Heart left ventricle (tissue), 13 donors: ENCODE data around the gene GNG8.

Experiments
- POLR2A ChIP-seq, 2 donors: fragments of 450-650 bp; IDR thresholded peaks; one replicate each; pipeline ENCODE4 v1.6.1; 2017; ENCODE audit warnings: antibody characterized with exemption in 2 of 2, mild to moderate bottlenecking in 2 of 2, moderate library complexity in 2 of 2
- TF ChIP-seq, protein P1 (sequence below), 12 donors: fragments of 200-600 bp; sonication (generic) in 4 of 12; IDR thresholded peaks; one replicate each; pipeline versions ENCODE4 v1.5.0 to v1.8.0; 2018 to 2022; ENCODE audit warnings: antibody characterized with exemption in 12 of 12, mild to moderate bottlenecking in 5 of 12
- donor health status: ischemic (EF 13 %, LVEDD 7.1; RV severe dilation, severe dysfunction).
- donor health status: DM: no; HTN: yes; CAD: no.
- donor health status: DM: no; HTN: no; CAD: no.
- donor health status: ischemic (EF 25% LVEDD 6.9; RV normal size, moderate dysfunction).
- donor health status: ischemic (EF 25% LVEDD 5.7; RV mildly dilated, moderate dysfunction).
- donor health status: ischemic (EF 35%, LVEDD 5.7; RV mildly dilated, moderate dysfunction).
- donor health status: nonischemic (EF 11% LVEDD 7.7; RV severe dilation, severe dysfunction).
- donor health status: DM: yes; HTN: yes; CAD: no.
- donor health status: PGD.
- donor health status: ischemic (EF 29% LVEDD 5.4; RV normal size, mild dysfunction).
- donor health status: nonischemic (EF 23%, LVEDD 6.1; RV moderate dilation, normal function).

DNA sequence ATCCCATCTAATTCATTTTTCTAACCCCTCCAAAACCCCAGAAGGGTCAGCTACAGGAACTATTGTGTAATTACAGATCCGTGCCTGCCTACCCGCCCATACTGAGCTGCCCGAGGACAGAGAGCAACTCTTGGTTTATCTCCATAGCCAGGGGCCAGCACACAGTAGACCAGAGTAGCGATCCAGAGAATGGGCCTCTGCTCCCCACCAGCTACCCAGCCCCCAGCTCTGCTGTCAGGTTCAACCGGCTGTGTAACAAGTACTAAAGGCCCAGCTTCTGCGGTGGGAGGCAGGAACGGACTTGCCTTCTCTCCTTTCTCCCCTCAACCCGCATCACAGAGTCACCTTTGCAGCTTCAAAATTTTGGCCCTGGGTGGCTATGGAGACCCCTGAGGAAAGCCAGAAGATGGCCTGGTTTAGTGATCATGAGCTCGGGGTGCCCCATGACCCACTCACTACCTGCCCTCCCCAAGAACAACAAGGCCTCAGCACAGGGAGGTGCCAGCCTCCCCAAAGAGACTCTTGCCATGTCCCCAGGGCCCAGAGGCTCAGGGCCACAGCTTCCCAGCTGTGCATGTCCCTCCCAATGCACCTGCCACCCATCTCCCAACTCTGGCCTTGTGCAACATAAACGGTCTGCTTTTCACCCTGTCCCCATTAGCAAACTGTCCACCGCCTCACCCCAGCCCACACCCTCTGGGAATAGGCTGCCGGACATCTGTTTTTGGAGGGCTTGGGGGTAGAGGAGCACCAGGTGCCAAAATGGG lies 29.1 kb downstream of the GNG8 start:
- TF ChIP-seq, protein P1, sequence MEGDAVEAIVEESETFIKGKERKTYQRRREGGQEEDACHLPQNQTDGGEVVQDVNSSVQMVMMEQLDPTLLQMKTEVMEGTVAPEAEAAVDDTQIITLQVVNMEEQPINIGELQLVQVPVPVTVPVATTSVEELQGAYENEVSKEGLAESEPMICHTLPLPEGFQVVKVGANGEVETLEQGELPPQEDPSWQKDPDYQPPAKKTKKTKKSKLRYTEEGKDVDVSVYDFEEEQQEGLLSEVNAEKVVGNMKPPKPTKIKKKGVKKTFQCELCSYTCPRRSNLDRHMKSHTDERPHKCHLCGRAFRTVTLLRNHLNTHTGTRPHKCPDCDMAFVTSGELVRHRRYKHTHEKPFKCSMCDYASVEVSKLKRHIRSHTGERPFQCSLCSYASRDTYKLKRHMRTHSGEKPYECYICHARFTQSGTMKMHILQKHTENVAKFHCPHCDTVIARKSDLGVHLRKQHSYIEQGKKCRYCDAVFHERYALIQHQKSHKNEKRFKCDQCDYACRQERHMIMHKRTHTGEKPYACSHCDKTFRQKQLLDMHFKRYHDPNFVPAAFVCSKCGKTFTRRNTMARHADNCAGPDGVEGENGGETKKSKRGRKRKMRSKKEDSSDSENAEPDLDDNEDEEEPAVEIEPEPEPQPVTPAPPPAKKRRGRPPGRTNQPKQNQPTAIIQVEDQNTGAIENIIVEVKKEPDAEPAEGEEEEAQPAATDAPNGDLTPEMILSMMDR (IDR thresholded peaks at IDR 0.05) = no peak
- TF ChIP-seq POLR2A (IDR thresholded peaks at IDR 0.05) = no peak
